ENCODE results near the gene TMEM63A. TPM values are rescaled to one million over a fixed set of nuclear protein-coding genes. Genes with fewer than 3 reads are reported as not detected.
A peak's percentile ranks its signal among the peaks of the same experiment; 100 is the strongest.
"Not testable (repeated sequence)": the region's sequence is repeated elsewhere in the genome, so short reads cannot be mapped to it uniquely, and the experiment has no call there.

TMEM63A gene
- polyA plus RNA-seq, 12 donors, result 15.7 to 48.6 (median 23.1) TPM; not detected in 1

DNA sequence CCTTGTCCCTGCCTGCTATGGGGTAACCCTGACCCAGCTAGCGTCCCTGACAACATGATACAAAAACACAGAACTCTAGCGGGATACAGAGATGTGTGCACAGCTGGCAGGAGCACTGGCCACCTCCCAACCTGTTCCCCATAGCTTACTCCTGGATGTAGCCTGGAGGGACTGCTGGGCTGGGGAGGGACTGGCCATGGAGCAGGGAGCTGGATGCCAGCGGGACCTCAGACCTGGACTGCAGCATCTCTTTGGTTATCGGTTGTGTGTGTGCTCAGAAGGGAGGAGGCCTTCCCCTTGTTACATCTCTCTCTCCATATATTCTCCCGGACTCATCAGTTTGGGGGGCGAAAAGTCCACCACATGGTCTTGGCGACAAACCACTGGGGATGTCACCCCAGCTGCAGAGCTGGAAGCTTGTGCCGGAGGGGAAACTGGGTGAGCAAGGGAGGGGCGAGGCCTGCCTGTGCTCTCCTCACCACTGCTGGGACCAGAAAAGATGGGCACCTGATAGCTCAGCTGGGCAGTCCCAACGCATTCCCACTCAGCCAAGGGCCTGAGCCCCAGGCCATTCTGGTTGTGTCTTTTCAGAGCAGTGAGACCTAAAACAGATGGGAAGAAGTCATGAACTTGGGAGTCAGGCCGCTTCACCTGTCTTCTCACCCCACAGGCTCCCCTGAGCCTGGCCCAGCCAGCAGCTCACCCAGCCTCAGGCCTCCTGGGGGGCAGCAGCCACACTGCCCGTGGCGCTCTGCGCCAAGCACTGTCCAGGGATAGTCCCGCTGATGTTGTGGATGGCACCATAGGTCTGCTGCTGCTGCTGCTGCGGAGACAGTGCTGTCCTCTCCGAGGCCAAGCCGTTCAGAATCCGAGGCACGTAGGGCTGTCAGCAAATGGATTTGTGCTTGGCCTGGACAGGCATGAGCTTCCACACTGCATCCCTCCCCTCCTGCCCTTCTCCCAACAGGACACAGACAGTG lies 35.6 kb downstream of the TMEM63A start:
- DNase-seq, result no peak

DNA sequence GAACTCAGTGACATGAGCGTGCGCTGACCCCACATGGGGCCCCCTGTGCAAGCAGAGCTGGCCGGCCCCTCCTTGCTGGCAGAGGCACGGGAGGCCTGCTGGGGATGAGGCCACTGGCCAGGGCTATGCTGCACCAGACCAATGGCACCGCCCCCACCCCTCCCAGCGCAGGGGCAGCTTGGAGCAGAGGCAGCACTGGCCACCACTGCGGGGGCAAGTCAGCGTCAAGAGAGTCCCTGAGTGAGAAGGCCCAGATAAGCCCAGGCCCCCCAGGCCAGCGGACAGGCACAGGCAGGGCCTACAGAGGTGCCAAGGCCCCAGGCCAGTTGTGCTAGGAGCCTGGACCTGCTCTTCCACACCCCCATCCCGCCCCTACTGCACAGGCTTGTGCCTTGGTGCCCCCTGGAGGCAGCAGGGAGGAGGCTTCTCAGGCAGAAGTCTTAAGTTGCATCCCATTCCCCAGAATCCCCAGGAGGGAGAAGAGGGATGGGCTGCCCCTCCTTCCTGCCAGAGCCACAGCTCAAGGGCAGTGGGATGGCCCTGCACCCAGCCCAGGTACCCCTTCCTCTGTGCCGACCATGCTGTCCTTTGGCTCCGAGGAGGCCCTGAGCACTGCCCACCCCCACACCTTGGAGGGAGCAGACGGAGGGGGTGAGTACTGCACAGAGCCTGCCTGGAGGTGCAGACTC lies 36.5 kb downstream of the TMEM63A start:
- peak; percentile 73 for DNase-seq

DNA sequence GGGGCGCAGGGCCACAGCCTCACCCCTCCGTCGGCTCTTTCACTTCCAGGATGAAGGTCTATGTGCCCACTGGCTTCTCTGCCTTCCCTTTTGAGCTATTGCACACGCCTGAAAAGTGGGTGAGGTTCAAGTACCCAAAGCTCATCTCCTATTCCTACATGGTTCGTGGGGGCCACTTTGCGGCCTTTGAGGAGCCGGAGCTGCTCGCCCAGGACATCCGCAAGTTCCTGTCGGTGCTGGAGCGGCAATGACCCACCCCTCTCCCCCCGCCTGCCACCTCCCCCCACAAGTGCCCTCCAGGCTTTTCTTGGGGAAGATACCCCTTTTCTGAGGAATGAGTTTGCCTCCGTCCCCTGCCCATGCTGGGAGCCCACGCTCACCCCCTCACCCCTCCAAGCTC lies 37.1 kb downstream of the TMEM63A start:
- no peak for DNase-seq

DNA sequence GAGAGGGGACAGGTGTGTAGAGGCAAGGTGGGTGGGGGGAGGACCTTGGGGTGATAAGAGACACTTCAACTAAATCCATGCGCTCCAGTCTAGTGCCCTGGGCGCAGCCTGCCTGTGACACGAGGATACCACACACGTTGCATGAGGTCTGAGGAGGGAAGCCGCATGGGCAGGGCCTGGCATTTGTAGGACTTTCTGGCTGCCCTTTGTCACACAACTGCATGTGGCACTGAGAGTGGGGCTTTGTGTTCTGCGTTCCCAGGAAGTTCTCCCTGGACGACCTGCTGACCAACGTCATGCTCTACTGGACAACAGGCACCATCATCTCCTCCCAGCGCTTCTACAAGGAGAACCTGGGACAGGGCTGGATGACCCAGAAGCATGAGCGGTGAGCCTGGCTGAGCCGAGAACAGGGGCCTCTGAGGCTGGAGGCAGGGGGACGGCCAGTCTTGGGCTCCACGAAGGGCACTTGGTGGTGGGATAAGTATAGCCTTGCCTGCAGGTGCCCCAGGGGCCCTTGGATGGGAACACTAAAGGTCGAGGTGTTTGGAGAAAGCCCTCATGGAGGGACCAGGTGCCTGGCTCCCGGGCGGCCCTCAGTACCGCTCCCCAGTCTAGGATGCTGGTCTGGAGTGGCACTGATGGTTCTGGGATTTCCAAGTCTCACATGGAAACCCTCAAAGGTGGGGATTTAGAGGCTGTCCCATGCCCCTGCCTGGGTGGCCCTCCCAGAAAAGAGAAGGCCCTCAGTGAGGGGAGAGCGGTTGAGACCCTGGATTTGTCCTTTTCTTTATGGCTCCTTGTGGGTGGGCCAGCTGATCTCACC lies 37.7 kb downstream of the TMEM63A start:
- no peak for DNase-seq

DNA sequence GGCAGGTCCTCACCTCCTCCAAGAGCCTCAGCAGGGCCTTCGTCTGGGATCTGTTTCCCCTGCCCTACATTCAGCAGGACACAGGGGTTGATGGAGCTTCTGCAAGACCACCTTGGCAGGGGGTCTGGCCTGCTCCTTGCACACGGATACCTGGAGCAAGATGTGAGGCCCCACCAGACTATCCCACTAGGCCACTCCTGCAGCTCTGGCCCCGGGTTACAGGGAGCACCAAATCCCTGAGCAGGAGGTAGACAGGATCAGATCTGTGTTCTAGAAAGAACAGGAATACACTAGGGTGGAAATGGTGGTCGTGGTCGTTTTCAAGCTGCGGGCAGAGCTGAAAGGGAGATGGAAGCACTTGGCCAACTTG lies 38.8 kb downstream of the TMEM63A start:
- DNase-seq, result no peak

DNA sequence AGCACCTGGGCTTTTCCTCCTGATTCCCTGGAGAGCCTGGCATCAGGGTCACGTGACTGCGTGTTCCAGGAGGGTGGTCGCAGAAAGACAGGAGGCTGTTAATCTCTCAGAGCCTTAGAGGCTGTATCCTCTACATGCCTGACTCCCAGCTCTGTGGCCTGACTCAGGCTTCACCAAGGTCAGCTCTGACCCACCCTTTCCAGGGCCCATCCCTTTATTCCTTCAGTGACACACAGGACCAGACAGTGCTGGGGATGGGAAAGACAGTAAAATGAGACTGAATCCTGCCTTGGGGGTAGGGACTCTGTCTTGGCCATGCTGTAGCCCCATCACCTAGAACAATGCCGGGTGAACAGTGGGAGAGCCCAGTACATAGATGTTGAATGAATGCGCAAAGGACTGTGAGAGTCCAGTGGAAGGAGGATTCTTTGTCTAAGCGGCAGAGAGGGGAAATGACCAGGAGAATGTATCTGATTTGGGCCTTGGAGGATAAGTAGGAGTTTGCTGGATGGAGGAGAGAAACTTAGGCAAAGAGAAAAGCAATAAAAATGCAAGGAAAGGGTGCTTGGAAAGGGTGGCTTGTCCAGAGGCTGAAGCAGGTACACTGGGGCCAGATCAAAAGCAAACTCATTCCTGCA lies 39.3 kb downstream of the TMEM63A start:
- DNase-seq, result no peak

DNA sequence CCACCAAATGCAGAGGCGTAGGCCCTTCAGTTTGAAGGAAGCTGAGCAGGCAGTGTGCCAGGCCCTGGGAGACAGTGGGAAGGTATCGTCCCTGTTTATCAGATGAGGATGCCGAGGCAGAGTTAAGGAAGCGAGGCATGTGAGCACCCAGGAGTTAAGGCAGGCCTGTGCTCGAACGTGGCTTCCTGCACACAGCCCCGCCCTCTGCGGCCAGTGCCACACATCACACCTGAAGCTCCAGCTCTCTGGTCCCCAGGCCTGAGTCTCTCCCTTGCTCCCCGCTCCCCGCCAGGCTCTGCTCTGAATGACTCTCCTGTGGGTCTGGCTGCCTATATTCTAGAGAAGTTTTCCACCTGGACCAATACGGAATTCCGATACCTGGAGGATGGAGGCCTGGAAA lies 40.1 kb downstream of the TMEM63A start:
- no peak for DNase-seq

DNA sequence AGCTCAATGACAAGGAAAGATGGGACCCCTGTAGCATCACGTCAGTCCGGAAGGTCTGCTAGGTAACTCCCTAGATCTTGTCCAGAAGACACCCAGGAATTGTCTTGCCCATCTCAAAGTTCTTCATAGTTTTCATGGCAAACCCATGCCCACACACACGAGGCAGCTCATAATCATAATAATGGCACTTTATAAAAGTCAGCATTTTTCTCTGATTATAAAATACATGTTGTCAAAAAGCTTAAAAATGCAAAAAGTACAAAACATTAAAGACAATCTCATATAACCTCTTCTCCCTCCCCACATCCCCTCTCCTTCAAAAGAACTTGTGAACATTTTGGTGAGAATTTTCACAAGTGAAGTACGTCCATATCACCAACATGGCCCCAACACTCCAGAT lies 41.5 kb downstream of the TMEM63A start:
- DNase-seq, result no peak

DNA sequence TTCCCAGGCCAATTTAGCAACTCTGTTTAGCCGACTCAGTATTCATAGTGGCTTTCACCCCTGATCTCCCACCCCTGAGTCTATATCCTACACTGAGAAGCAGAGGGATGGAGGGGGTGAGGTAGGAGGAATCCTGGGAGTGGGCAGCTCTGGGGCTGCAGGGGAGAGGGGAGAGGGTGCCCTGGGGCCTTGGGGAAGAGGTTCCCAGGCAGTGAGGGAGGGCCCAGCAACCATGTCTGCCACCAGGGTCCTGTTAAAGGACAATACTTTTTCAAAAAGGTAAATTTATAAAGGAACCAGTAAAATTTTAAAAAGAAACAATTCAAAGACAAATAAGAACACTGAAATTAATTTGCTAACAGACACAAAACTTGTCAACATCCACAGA lies 42.0 kb downstream of the TMEM63A start:
- DNase-seq, result no peak

DNA sequence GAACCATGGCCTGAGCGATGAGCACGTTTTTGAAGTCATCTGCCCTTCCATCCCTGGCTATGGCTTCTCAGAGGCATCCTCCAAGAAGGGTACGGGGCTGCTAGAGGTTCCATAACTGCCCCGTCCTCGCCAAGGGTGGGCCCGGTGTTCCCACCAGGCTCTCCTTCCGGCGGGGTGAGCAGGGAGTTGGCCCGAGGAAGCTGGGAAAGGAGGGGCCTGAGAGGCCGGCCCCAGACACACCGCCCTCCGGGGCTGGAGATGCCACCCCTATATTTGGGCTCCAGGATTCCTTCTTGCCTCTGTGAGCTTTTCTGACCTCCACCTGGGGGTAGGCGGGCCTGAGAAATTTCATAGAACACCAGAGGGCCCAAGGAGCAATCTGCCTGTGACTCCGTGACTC lies 43.4 kb downstream of the TMEM63A start:
- DNase-seq, result no peak

DNA sequence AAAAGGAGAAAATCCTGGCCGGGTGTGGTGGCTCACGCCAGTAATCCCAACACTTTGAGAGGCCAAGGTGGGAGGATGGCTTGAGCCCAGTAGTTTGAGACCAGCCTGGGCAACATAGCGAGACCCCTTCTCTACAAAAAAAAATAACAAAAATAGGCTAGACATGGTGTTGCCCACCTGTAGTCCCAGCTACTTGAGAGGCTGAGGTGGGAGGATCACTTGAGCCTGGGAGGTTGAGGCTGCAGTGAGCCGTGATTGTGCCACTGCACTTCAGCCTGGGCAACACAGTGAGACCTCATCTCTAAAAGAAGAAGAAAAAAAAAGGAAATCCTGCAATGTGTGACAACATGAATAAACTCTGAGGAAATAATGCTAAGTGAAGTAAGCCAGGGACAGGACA lies 45.9 kb downstream of the TMEM63A start:
- DNase-seq, result not testable (repeated sequence)

DNA sequence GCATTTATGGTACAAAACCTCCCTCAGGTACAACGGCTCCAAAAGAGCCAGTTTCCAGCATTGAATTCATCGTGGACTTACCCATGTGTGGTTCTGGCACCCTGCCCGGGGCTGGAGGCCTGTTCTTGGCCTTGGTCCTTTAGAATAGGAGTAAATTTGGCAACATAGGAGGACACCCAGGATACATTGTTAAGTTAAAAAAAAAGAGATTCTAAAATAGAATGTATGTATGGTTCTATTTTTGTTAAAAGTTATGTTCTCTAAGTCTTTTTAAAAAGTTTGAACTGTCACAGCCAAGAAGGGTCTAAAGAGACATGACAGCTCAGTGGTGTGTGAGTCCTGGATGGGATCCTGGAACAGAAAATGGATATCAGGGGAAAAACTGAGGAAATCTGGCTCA lies 46.3 kb downstream of the TMEM63A start:
- DNase-seq, result peak; percentile 57

DNA sequence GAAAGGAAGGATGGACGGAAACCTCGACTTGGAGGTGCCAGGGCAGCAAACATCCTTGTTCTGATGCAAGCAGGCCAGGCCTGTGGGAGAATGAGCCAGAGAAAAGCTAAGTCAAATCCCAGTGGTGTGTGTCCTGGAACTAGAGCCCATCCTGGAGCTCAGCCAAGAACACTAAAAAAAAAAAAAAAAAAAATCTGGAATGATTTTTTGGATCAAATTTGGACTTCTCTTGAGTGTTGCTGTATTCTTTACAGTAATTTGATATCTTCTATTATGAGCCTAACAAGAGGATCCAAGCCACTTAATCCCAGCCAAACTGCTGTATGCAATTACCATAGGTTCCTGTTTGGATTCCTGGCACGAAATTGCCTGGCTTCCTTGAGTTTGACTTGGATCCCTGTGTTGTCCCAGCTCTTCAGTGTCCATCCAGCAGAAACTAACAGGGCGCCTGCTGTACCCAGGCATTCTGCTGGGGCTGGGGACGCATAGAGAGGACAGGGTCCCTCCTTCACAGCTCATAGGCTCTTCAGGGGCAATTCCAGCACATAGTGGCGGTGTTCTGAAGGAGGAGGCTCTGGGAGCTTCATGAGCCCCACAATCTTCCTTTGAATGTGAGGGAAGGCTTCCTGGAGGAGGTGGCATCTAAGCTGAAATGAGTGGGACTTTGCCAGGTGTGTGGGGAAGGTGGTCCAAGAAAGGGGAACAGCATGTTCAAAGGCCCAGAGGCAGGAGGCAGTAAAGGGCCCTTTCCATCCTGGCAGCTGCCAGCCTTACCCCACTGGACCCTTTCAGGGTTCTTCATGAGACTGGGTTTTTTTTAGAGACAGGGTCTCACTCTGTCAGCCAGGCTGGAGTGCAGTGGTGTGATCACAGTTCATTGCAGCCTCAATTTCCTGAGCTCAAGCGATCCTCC lies 47.5 kb downstream of the TMEM63A start:
- peak; percentile 95 for DNase-seq

DNA sequence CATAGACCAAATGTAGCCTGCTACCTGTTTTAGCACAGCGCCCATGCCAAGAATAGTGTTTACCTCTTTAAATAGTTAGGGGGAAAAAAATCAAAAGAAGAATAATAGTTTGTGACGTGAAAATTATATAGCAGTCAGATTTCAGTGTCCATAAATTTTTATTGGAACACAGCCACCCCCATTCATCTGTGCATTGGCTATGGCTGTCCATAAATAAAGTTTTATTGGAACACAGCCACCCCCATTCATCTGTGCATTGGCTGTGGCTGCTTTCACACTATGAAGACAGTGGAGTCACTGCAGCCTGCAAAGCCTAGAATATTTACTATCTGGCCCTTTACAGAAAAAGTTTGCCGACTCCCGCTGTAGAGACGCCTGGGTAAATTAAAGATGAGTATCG lies 51.3 kb downstream of the TMEM63A start:
- DNase-seq, result no peak

DNA sequence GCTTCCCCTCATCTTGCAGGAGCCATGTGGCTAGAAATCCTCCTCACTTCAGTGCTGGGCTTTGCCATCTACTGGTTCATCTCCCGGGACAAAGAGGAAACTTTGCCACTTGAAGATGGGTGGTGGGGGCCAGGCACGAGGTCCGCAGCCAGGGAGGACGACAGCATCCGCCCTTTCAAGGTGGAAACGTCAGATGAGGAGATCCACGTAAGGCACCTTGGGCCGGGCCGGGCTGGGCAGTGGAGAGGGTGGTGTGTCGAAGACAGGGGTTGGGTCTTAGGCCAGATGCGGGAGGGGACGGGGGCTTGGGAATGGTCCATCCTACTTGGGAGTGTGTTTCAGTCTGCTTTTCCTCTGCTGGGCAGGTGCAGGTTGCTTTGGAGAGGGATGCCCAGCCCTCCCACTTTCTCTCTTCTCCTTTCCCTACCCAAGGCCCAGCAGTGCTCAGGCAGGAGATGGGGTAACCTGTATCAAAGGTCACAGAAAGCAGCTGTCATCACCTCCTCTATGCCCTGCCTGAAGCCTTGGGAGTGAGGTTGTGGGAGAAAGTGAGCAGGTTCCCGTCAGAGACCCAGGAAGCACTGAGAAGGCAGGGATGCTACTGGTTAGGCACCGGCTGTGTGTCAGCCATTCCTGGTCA lies 53.4 kb downstream of the TMEM63A start:
- no peak for DNase-seq

DNA sequence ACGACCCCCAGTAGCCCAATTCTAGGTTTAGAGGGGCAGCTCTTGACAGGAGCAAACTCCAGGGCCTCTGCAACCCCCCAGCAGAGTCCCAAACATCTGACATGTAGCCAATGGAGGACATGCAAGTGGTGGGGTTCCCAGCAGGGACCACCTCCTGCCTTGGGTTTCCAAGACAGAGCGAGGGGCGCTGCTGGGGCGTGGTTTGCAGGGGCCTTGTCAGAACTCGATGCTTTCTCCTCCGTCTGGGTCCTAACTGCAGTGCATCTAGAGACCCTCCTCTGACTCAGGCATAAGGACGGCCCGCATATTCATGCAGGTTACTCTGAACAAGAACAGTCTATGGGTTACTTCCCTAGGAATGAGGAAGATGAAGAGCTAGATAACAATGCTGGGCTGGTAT lies 55.1 kb downstream of the TMEM63A start:
- no peak for DNase-seq

DNA sequence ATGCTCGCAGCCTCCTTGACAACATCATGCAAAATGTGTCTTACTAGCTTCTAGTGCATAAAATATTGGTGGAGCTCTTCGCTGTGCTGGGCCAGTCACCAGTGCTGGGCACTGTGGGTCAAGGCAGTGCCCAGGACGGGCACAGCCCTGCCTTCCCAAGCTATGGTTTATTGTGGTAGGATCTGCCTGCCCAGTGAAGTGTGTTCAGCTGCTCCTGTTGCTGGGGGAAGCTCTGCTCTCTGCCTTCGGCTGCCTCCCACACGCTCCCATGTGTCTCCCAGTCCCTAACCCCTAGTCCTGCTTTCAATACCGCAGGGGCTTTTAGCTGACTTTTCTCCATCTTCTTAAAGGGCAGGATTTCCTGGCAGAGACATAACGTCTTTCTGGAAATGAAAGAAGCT lies 56.6 kb downstream of the TMEM63A start:
- DNase-seq, result no peak

DNA sequence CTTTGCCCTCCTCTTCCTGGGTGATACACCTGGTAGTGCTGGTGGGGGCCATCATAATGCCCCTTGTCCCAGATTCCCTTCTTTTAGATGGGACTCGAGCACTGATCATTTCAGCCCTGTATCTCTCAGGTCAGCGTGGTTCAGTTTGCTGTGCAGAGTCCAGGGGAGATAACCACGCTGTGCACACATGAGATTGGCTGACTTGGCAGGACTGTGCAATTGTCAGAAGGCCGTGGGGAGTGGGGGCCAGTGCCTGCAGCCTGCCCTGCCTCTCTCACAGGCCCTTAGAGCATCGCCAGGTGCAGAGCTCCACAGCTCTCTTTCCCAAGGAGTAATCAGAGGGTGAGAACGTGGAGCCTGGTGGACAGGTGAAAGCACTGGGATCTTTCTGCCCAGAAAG lies 57.1 kb downstream of the TMEM63A start:
- no peak for DNase-seq

DNA sequence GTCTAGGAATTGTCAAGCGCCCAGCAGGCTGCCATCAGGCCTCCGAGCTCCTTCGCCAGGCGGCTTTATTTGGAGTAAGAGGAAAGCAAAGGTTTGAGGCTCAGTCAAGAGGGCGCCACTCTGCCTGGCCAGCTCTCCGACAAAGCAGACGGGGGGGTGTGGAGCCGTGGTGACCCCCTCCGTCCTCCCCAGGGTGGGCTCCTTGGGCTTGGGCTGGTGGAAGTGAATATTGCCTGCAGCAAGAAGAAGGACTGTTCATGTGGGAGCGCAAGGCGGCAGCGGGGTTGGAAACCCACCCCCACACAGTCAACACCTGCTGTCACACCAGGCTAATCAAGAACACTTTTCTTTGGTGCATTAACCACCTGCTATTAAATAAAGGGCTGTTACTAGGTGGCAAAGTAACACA lies 57.6 kb downstream of the TMEM63A start:
- DNase-seq, result no peak

DNA sequence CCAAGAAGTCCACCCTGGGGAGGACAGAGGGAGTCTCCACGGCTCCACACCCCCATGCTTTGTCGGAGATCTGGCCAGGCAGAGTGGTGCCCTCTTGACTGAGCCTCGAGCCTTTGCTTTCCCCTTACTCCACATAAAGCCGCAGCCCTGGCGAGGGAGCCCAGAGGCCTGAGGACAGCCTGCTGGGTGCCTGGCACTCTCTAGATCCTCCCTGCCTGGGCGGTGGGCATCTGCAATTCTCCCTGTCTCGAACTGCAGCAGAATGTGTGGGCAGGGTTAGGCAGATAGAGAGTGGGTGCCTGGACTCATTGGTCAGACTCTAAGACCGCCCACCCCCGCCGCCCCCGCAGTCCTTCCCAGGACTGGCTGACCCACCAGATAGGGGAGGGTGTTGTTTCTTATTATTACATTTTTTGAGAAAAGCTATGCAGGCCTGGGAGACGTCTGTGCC lies 58.3 kb downstream of the TMEM63A start:
- no peak for DNase-seq
